K562 (cell line): ENCODE data around the gene ZPBP.
"Not testable (repeated sequence)": the region's sequence is repeated elsewhere in the genome, so short reads cannot be mapped to it uniquely, and the experiment has no call there.

Experiments used
- CTCF ChIP-seq, 3 experiments: IDR thresholded peaks in 2 of 3; conservative IDR thresholded peaks in 1 of 3; 2 replicates each; pipeline ENCODE4 v1.5.1; 2011 to 2012; ENCODE audit warnings: low read length in 3 of 3, mild to moderate bottlenecking in 3 of 3, control low read depth in 2 of 3, improper control_type of control experiment in 1 of 3, inconsistent platforms in 1 of 3, low read depth in 1 of 3, mixed read lengths in 1 of 3, moderate library complexity in 1 of 3; ENCODE audit not compliant: insufficient read depth in 2 of 3
- EZH2 ChIP-seq: IDR thresholded peaks from 2 replicates; pipeline ENCODE4 v1.6.1; 2012; ENCODE audit warnings: low read depth, mild to moderate bottlenecking, inconsistent platforms, low read length, borderline replicate concordance
- GABPA ChIP-seq: fragments of 200-800 bp; sonication (Bioruptor generic); conservative IDR thresholded peaks from 2 replicates; pipeline ENCODE4 v1.6.1; 2016; ENCODE audit warnings: low read depth, missing genetic modification characterization, missing compliant biosample characterization
- HDAC2 ChIP-seq: fragments of 450-650 bp; IDR thresholded peaks from 2 replicates; pipeline ENCODE4 v1.6.1; 2016; ENCODE audit warnings: mild to moderate bottlenecking
- HIVEP1 ChIP-seq: fragments of 250-450 bp; sonication (Bioruptor Pico); IDR thresholded peaks from 2 replicates; pipeline ENCODE4 v1.4.0; 2020; ENCODE audit warnings: mild to moderate bottlenecking
- JUN ChIP-seq, 2 experiments: sonication (generic) in 1 of 2; formaldehyde crosslinking in 1 of 2; IDR thresholded peaks; 2 replicates each; pipeline versions ENCODE4 v1.6.1 to v1.8.0; 2012 to 2022; ENCODE audit warnings: borderline replicate concordance in 2 of 2, mild to moderate bottlenecking in 2 of 2, improper control_type of control experiment in 1 of 2, low read depth in 1 of 2, low read length in 1 of 2, missing genetic modification reagents in 1 of 2
- ZFX ChIP-seq: sonication (generic); formaldehyde crosslinking; IDR thresholded peaks from 2 replicates; pipeline ENCODE4 v1.8.0; 2022; ENCODE audit warnings: mild to moderate bottlenecking, missing genetic modification reagents, moderate library complexity
- ZNF239 ChIP-seq: fragments of 250-450 bp; sonication (Bioruptor Pico); IDR thresholded peaks from 2 replicates; pipeline ENCODE4 v1.4.0; 2020; ENCODE audit warnings: mild to moderate bottlenecking

- TF ChIP-seq ZFX; EZH2; GABPA; ZNF239 (CRISPR knock-in tag); CTCF (IDR thresholded peaks at IDR 0.05 in 2 of 3, conservative IDR thresholded peaks at IDR 0.05 in 1 of 3; ENCODE audit: insufficient read depth in 2 of 3, low read depth in 1 of 3, low read length in 3 of 3); JUN (IDR thresholded peaks at IDR 0.05; ENCODE audit: borderline replicate concordance, low read depth, low read length); JUN (CRISPR knock-in tag; IDR thresholded peaks at IDR 0.05; ENCODE audit: borderline replicate concordance); HIVEP1 (CRISPR knock-in tag); HDAC2: not testable (repeated sequence)
Observed at GRCh38 chr7:50041165-50041564, 51.9 kb downstream of the ZPBP start.
